Heart left ventricle (tissue), 16 donors: ENCODE data around the gene ANKRD63. TPM values are rescaled to one million over a fixed set of nuclear protein-coding genes. Genes with fewer than 3 reads are reported as not detected.

Experiments
- ATAC-seq, 4 donors: fragments of 200-7000 bp; cut with Tn5 transposase; one replicate each; pipeline ENCODE4 v1.9.1; 2020 to 2022; ENCODE audit warnings: moderate library complexity in 4 of 4, mild to moderate bottlenecking in 3 of 4, moderate number of reproducible peaks in 1 of 4
- DNase-seq, 5 donors: peaks; one replicate each; pipeline ENCODE4 v3.0.0-alpha.2; 2020
- H3K27ac ChIP-seq, 12 donors: fragments of 200-600 bp; sonication (generic) in 4 of 12; one replicate each; pipeline versions ENCODE4 v1.5.0 to v1.8.0; 2016 to 2022; ENCODE audit warnings: mild to moderate bottlenecking in 2 of 12
- H3K27me3 ChIP-seq, 9 donors: fragments of 200-600 bp; sonication (generic) in 2 of 9; one replicate each; pipeline versions ENCODE4 v1.5.1 to v1.8.0; 2016 to 2022; ENCODE audit warnings: mild to moderate bottlenecking in 3 of 9
- H3K36me3 ChIP-seq, 9 donors: fragments of 200-600 bp; sonication (generic) in 2 of 9; one replicate each; pipeline versions ENCODE4 v1.5.0 to v1.8.0; 2018 to 2022; ENCODE audit warnings: mild to moderate bottlenecking in 2 of 9
- H3K4me1 ChIP-seq, 12 donors: fragments of 200-600 bp; sonication (generic) in 4 of 12; one replicate each; pipeline versions ENCODE4 v1.5.0 to v1.8.0; 2016 to 2022; ENCODE audit warnings: mild to moderate bottlenecking in 3 of 12
- H3K4me3 ChIP-seq, 12 donors: fragments of 200-600 bp; sonication (generic) in 4 of 12; one replicate each; pipeline versions ENCODE4 v1.5.0 to v1.8.0; 2017 to 2022; ENCODE audit warnings: mild to moderate bottlenecking in 9 of 12, moderate library complexity in 4 of 12
- H3K9me3 ChIP-seq, 12 donors: fragments of 200-600 bp; sonication (generic) in 4 of 12; one replicate each; pipeline versions ENCODE4 v1.5.0 to v1.8.0; 2016 to 2022; ENCODE audit warnings: mild to moderate bottlenecking in 1 of 12
- CTCF ChIP-seq, 12 donors: fragments of 200-600 bp; sonication (generic) in 4 of 12; IDR thresholded peaks; one replicate each; pipeline versions ENCODE4 v1.5.0 to v1.8.0; 2018 to 2022; ENCODE audit warnings: antibody characterized with exemption in 12 of 12, mild to moderate bottlenecking in 5 of 12
- POLR2A ChIP-seq, 2 donors: fragments of 450-650 bp; IDR thresholded peaks; one replicate each; pipeline ENCODE4 v1.6.1; 2017; ENCODE audit warnings: antibody characterized with exemption in 2 of 2, mild to moderate bottlenecking in 2 of 2, moderate library complexity in 2 of 2
- WGBS, 4 donors: extraction: QIAGEN DNeasy Blood & Tissue Kit in 2 of 4; methylation state at CpG; one replicate each; pipeline versions ENCODE4 v1.1.5 to v1.1.7; 2013 to 2018; 5-methylcytosine and 5-hydroxymethylcytosine counted together
- intact Hi-C, 10 donors: fragments of 100-400 bp; cut with DNase I; formaldehyde crosslinking; loops; one replicate each; pipeline versions ENCODE4 v1.11.1 to v1.14.2; 2022
- polyA plus RNA-seq, 2 donors: library from polyadenylated mRNA; stranded (reverse); fragments of 200-250 nt; gene quantifications; one replicate each; pipeline ENCODE4 v1.2.3, GENCODE V29; 2013
- total RNA-seq, 9 donors: library from RNA; depleted of rRNA in 2 of 9; stranded (reverse); fragments of >200 nt in 2 of 9; fragmentation: NEBNext Ultra II Directional in 3 of 9; extraction: Animal tissue kit (Norgen Biotek cat#: 25700) in 3 of 9; gene quantifications; one replicate each; pipeline versions ENCODE4 v1.1.0 to v1.2.4, GENCODE V29; 2016 to 2023
- donor health status: ischemic (EF 13 %, LVEDD 7.1; RV severe dilation, severe dysfunction).
- donor health status: healthy with polysubstance abuse.
- donor health status: DM: no; HTN: yes; CAD: no.
- donor health status: DM: no; HTN: no; CAD: no.
- donor health status: ischemic (EF 25% LVEDD 6.9; RV normal size, moderate dysfunction).
- donor health status: ischemic (EF 25% LVEDD 5.7; RV mildly dilated, moderate dysfunction).
- donor health status: healthy.
- donor health status: DM: yes; HTN: yes; CAD: no.
- donor health status: ischemic (EF 35%, LVEDD 5.7; RV mildly dilated, moderate dysfunction).
- donor health status: nonischemic (EF 11% LVEDD 7.7; RV severe dilation, severe dysfunction).
- donor health status: DM: yes; HTN: yes; CAD: no.
- donor health status: PGD.
- donor health status: ischemic (EF 29% LVEDD 5.4; RV normal size, mild dysfunction).
- donor health status: nonischemic (EF 23%, LVEDD 6.1; RV moderate dilation, normal function).

ANKRD63 gene
- total and polyA plus RNA-seq, 11 donors, result 0.27 to 0.57 (median 0.45) TPM; not detected in 6

- Histone ChIP-seq H3K36me3 (peaks cover 0 to 72% (median 0%) of the 10 kb centered on the region in 9 donors), H3K4me1 (peaks cover 0 to 58% (median 19%) of the 10 kb centered on the region in 12 donors)
Observed at GRCh38 chr15:40290545-40290917, 7.7 kb upstream of the ANKRD63 start.

GRCh38 chr15:40289140-40289775, 6.4 kb upstream of the ANKRD63 start:
- intact Hi-C loops, result loop anchor here in 1 of 10 donors (5.0 kb wide), 1 partner anchor 133 kb away; no protein-coding TSS in a partner anchor
- TF ChIP-seq CTCF (IDR thresholded peaks at IDR 0.05) (peak in 3 of 12 donors; percentile 4 to 28 (median 18)), POLR2A (IDR thresholded peaks at IDR 0.05) (no peak)
- H3K4me3 ChIP-seq, result no peak overlapping the region
- 56 to 85% (median 65%) methylated on average over 6 of the region's 6 CpGs for WGBS, 4 donors
- no peak overlapping the region for H3K27ac ChIP-seq
- H3K36me3 ChIP-seq, result peaks cover 0 to 61% (median 0%) of the 10 kb centered on the region in 9 donors
- H3K9me3 ChIP-seq, result no peaks in the 10 kb centered on the region
- H3K27me3 ChIP-seq, result no peaks in the 10 kb centered on the region
- H3K4me1 ChIP-seq, result peaks cover 0 to 53% (median 23%) of the 10 kb centered on the region in 12 donors
- ATAC-seq (peak in 1 of 4 donors; percentile 41), DNase-seq (peak in 2 of 5 donors; percentile 55 to 71)

More at GRCh38 chr15:40290545-40290917, 7.7 kb upstream of the ANKRD63 start:
- Histone ChIP-seq H3K27ac (no peak overlapping the region), H3K9me3 (no peaks in the 10 kb centered on the region), H3K27me3 (no peaks in the 10 kb centered on the region), H3K4me3 (peak overlapping the region in 1 of 12 donors; percentile 35)
- TF ChIP-seq POLR2A (IDR thresholded peaks at IDR 0.05) (no peak), CTCF (IDR thresholded peaks at IDR 0.05) (no peak)
- DNase-seq (no peak), ATAC-seq (no peak)
- 42 to 70% (median 60%) methylated on average over 8 to 12 of the region's 12 CpGs for WGBS, 4 donors
- intact Hi-C loops, result no loop called here

GRCh38 chr15:40287968-40288367, 5.1 kb upstream of the ANKRD63 start:
- peak in 1 of 4 donors; percentile 15 for ATAC-seq
- peak in 1 of 5 donors; percentile 60 for DNase-seq
- intact Hi-C loops, result loop anchor here in 1 of 10 donors (5.0 kb wide), 1 partner anchor 134 kb away; no protein-coding TSS in a partner anchor
- Histone ChIP-seq H3K4me1 (peaks cover 0 to 53% (median 25%) of the 10 kb centered on the region in 12 donors), H3K4me3 (no peak overlapping the region), H3K27ac (no peak overlapping the region), H3K36me3 (peaks cover 0 to 55% (median 0%) of the 10 kb centered on the region in 9 donors), H3K9me3 (no peaks in the 10 kb centered on the region), H3K27me3 (peaks cover 3 to 13% (median 7%) of the 10 kb centered on the region in 9 donors)
- 41 to 71% (median 53%) methylated on average over 4 of the region's 4 CpGs for WGBS, 4 donors
- TF ChIP-seq CTCF (IDR thresholded peaks at IDR 0.05), result no peak
- no peak for TF ChIP-seq POLR2A (IDR thresholded peaks at IDR 0.05)

GRCh38 chr15:40287505-40287904, 4.6 kb upstream of the ANKRD63 start:
- Histone ChIP-seq H3K9me3 (no peaks in the 10 kb centered on the region), H3K27ac (no peak overlapping the region), H3K27me3 (peaks cover 6 to 17% (median 11%) of the 10 kb centered on the region in 9 donors), H3K4me3 (no peak overlapping the region), H3K4me1 (peaks cover 0 to 53% (median 29%) of the 10 kb centered on the region in 12 donors), H3K36me3 (peaks cover 0 to 50% (median 0%) of the 10 kb centered on the region in 9 donors)
- intact Hi-C loops, result loop anchor here in 1 of 10 donors (5.0 kb wide), 1 partner anchor 135 kb away; no protein-coding TSS in a partner anchor
- WGBS, 4 donors, result 83 to 92% (median 87%) methylated on average over 3 of the region's 3 CpGs
- ATAC-seq, result no peak
- TF ChIP-seq POLR2A (IDR thresholded peaks at IDR 0.05), result no peak
- TF ChIP-seq CTCF (IDR thresholded peaks at IDR 0.05), result no peak
- no peak for DNase-seq
